Measurements from ENCODE around the gene MTERF2. TPM values are rescaled to one million over a fixed set of nuclear protein-coding genes. Genes with fewer than 3 reads are reported as not detected.
A peak's percentile ranks its signal among the peaks of the same experiment; 100 is the strongest.
"Not testable (repeated sequence)": the region's sequence is repeated elsewhere in the genome, so short reads cannot be mapped to it uniquely, and the experiment has no call there.

Gene MTERF2, protein sequence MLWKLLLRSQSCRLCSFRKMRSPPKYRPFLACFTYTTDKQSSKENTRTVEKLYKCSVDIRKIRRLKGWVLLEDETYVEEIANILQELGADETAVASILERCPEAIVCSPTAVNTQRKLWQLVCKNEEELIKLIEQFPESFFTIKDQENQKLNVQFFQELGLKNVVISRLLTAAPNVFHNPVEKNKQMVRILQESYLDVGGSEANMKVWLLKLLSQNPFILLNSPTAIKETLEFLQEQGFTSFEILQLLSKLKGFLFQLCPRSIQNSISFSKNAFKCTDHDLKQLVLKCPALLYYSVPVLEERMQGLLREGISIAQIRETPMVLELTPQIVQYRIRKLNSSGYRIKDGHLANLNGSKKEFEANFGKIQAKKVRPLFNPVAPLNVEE
- total RNA-seq, result 1 to 10 TPM; 5.6 to 5.7 TPM

DNA sequence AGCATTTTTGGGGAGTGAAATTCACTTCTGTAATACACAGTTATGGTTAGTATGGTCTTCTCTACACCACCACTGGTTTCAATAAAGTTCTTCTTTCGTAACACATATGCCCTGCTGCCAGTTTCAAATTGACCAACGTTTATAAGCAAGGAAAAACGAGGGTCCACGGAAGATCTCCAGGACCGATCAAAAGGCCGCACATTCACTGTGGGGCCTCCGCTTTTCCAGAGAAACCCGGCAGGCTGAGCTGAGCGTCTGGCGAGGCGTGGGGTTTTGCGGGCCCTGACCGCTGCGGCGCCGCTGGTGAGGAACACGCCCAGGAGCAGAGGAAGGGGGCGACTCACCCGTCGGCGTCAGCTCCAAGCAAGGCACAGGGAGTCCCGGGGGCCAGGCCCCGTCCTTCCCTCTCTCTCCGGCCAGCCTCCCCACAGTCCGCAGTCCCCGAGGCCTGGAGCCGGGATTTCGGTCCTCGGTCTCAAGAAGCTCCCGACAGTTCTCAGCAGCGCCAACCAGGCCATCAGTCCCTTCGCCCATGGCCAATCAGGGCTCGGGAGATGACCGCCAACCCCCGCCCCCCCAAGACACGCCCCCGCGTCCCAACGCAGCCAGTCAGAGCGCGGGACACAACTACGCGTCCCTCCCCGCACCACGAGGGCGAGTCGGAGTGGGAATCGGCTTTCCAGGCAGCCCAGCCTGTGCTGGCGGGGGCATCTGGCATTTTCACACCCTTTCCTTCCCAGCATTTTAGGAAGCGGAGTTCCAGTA, at the start of gene MTERF2:
Gene MTERF2 (minus strand): TSS at position 522 of the 765 bp plus-strand sequence. CDS start 8,432 bp downstream, outside the sequence.
- peak within 1 kb of the TSS; percentile 88 for H3K4me3 Mint-ChIP-seq
- H3K4me1 Mint-ChIP-seq (ENCODE audit: low read depth), result peaks cover 39% of the 10 kb centered on the region
- H3K36me3 Mint-ChIP-seq, result peaks cover 20% of the 10 kb centered on the region
- ChIA-PET CTCF (no interaction called here), POLR2A (interaction anchor here (1.0 to 1.4 kb wide), 2 partner anchors 31 to 41 kb away, joined by 4 to 10 read pairs; partner anchors contain the start of gene TMEM263)
- H3K9me3 Mint-ChIP-seq, result peaks cover 5% of the 10 kb centered on the region
- peak within 1 kb of the TSS; percentile 70 for H3K27ac Mint-ChIP-seq
- peak; percentile 90 for DNase-seq
- no peaks in the 10 kb centered on the region for H3K27me3 Mint-ChIP-seq
- intact Hi-C loops (cut with micrococcal nuclease), result loop anchor here (1.0 to 5.0 kb wide), 4 partner anchors 31 to 630 kb away; partner anchors contain the start of genes CRY1 and POLR3B

DNA sequence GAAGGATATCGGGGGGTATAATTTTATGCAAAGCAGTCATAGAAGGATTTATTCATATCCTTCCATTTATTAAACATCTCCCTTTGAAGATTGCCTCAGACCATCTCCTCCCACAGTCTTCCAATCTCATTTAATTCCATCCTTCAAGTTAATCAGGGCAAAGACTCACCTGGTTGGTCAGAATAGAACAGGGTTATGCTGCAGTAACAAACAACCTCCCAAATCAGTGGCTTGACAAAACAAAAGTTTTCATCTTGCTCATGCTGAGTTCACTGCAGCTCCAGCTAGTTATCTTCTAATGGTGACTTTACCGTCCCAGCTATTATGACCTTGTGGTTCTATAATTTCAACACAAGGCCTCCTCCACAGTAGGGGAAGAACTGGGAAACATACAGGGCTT, 48.8 kb upstream of the MTERF2 start:
- peaks cover 30% of the 10 kb centered on the region for H3K4me1 Mint-ChIP-seq (ENCODE audit: low read depth)
- intact Hi-C loops (cut with micrococcal nuclease), result no loop called here

DNA sequence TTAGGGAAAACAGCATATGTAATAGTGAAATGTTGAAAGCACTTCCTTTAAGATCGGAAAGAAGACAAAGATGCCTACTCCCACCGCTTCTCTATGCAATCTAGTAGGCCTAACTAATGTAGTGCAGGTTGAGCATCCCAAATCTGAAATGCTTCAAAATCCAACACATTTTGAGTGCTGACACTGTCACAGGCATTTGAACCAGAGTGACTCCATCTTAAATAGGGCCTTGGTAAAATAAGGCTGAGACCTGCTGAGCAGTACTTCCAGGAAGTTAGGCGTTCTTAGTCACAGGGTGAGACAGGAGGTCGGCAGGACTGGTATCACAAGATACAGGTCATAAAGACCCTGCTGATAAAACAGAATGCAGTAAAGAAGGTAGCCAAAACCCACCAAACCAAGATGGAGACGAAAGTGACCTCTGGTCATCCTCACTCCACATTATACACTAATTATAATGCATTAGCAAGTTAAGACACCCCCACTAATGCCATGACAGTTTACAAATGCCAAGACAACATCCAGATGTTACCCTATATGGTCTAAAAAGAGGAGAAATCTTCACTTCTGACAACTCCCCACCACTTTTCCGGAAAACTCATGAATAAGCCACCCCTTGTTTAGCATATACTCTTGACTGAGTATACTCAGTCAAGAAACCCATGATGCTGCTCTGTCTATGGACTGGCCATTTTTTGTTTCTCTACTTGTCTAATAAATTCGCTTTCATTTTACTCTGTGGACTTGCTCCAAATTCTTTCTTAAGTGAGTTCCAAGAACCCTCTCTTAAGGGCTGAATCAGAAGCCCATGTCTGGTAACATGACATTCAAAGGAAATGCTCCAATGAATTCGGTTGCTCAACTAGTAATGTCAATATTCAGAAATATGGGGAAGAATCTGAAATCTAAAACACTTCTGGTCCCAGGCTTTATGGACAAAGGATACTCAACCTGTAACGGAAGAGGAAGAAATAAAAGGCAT, 47.1 kb upstream of the MTERF2 start:
- intact Hi-C loops (cut with micrococcal nuclease), result no loop called here
- POLR2A ChIA-PET, result no interaction called here
- CTCF ChIA-PET, result no interaction called here
- Mint-ChIP-seq H3K4me1 (ENCODE audit: low read depth) (peaks cover 42% of the 10 kb centered on the region), H3K4me3 (no peak overlapping the region), H3K9me3 (no peaks in the 10 kb centered on the region), H3K36me3 (peaks cover 12% of the 10 kb centered on the region), H3K27ac (no peak overlapping the region), H3K27me3 (no peaks in the 10 kb centered on the region)
- no peak for DNase-seq

More for the DNA sequence above, 48.8 kb upstream of the MTERF2 start:
- CTCF ChIA-PET, result no interaction called here
- Mint-ChIP-seq H3K27ac (no peak overlapping the region), H3K4me3 (no peak overlapping the region), H3K36me3 (peaks cover 14% of the 10 kb centered on the region), H3K9me3 (peaks cover 2% of the 10 kb centered on the region), H3K27me3 (no peaks in the 10 kb centered on the region)
- no peak for DNase-seq
- POLR2A ChIA-PET, result no interaction called here

DNA sequence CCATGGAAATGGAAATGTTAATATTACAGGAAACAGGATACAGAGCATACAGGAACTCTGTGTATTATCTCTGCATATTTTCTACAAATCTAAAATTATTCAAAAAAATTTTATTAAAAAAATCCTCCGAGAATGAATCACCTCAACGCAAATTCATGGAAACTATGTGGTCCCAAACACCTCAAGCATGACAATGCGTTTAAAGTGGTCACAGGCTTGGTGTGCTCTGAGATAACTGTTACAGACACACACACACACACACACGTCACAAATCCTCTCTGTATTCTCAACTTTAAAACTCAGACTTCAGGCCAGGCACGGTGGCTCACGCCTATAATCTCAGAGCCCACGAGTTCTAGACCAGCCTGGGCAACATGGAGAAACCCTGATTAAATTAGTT, 45.3 kb upstream of the MTERF2 start:
- no peaks in the 10 kb centered on the region for H3K27me3 Mint-ChIP-seq
- intact Hi-C loops (cut with micrococcal nuclease), result no loop called here
- CTCF ChIA-PET, result no interaction called here
- H3K4me1 Mint-ChIP-seq (ENCODE audit: low read depth), result peaks cover 52% of the 10 kb centered on the region
- POLR2A ChIA-PET, result no interaction called here
- no peak overlapping the region for H3K4me3 Mint-ChIP-seq
- no peaks in the 10 kb centered on the region for H3K9me3 Mint-ChIP-seq
- H3K27ac Mint-ChIP-seq, result no peak overlapping the region
- peaks cover 12% of the 10 kb centered on the region for H3K36me3 Mint-ChIP-seq
- no peak for DNase-seq

DNA sequence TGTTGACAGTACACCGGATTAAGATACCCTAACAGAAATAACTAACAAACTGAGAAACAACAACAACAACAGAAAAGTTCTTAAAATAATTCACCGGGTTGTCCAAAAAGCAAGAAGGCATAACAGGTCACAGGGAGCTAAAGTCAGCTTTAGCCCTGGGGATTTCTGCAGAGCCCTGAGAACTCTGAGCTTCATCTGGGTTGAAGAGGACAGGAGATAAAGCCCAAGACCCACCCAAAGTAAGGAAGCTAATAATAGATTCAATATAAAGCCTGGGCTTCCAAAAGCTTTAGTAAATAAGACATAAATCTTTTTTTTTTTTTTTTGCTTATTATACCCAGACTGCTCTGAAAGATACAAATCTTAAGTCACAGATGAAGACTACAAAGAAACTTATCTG, 44.1 kb upstream of the MTERF2 start:
- DNase-seq, result no peak
- POLR2A ChIA-PET, result no interaction called here
- Mint-ChIP-seq H3K9me3 (no peaks in the 10 kb centered on the region), H3K27ac (no peak overlapping the region), H3K36me3 (peaks cover 4% of the 10 kb centered on the region), H3K4me3 (no peak overlapping the region), H3K4me1 (ENCODE audit: low read depth) (peaks cover 60% of the 10 kb centered on the region), H3K27me3 (no peaks in the 10 kb centered on the region)
- CTCF ChIA-PET, result interaction anchor here (0.6 to 0.7 kb wide), 2 partner anchors 76 to 390 kb away, joined by 3 read pairs; partner anchors contain the start of gene TMEM263
- intact Hi-C loops (cut with micrococcal nuclease), result no loop called here

DNA sequence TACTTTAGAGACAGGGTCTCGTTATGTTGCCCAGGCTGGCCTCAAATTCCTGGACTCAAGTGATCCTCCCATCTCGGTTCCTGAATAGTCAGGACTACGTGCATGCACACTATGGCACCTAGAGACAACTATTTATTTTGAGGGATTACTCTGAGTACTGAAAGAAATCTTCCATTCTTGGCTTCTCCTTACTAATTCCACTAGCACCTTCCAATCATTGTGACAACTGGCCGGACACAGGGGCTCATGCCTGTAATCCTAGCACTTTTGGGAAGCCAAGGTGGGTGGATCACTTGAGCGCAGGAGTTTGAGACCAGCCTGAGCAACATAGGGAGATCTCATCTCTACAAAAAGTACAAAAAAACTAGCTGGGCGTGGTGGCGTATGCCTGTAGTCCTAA, 42.1 kb upstream of the MTERF2 start:
- intact Hi-C loops (cut with micrococcal nuclease), result loop anchor here (5.0 kb wide), 1 partner anchor 42 kb away; the partner anchor contains the start of gene MTERF2
- no peaks in the 10 kb centered on the region for H3K9me3 Mint-ChIP-seq
- no peaks in the 10 kb centered on the region for H3K27me3 Mint-ChIP-seq
- DNase-seq, result no peak
- POLR2A ChIA-PET, result interaction anchor here (1.0 kb wide), 1 partner anchor 45 kb away, joined by 3 read pairs; no protein-coding TSS in a partner anchor
- CTCF ChIA-PET, result no interaction called here
- H3K4me1 Mint-ChIP-seq (ENCODE audit: low read depth), result peaks cover 63% of the 10 kb centered on the region
- H3K27ac Mint-ChIP-seq, result peak overlapping the region; percentile 51
- no peaks in the 10 kb centered on the region for H3K36me3 Mint-ChIP-seq
- H3K4me3 Mint-ChIP-seq, result no peak overlapping the region

DNA sequence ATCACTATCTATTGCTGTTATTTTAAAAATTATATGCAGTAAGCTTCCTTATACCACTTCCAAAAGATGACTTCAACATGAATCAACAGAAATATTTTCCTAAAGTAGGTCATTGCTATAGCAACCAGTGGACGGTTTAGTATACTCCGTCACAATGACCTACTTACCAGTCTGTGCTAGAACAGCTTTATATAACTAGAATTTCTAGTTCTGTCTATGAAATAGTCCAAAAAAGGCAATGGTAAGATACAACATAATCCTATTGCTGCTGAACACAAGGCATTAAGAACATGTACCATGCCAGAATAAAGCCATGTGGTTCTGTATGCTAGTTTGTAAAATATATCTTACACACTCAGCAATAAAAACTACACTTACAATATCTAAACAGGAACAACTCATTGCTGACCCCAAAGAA, 40.7 kb upstream of the MTERF2 start:
- Mint-ChIP-seq H3K27ac (peak overlapping the region; percentile 89), H3K4me1 (ENCODE audit: low read depth) (peaks cover 67% of the 10 kb centered on the region), H3K4me3 (peak overlapping the region; percentile 3), H3K9me3 (no peaks in the 10 kb centered on the region), H3K36me3 (no peaks in the 10 kb centered on the region), H3K27me3 (no peaks in the 10 kb centered on the region)
- POLR2A ChIA-PET, result interaction anchor here (0.7 kb wide), 1 partner anchor 41 kb away, joined by 4 read pairs; the partner anchor contains the start of gene MTERF2
- CTCF ChIA-PET, result interaction anchor here (0.9 kb wide), 1 partner anchor 78 kb away, joined by 3 read pairs; no protein-coding TSS in a partner anchor
- intact Hi-C loops (cut with micrococcal nuclease), result loop anchor here (1.0 to 5.0 kb wide), 3 partner anchors 40 to 71 kb away; partner anchors contain the start of gene MTERF2
- DNase-seq, result no peak

DNA sequence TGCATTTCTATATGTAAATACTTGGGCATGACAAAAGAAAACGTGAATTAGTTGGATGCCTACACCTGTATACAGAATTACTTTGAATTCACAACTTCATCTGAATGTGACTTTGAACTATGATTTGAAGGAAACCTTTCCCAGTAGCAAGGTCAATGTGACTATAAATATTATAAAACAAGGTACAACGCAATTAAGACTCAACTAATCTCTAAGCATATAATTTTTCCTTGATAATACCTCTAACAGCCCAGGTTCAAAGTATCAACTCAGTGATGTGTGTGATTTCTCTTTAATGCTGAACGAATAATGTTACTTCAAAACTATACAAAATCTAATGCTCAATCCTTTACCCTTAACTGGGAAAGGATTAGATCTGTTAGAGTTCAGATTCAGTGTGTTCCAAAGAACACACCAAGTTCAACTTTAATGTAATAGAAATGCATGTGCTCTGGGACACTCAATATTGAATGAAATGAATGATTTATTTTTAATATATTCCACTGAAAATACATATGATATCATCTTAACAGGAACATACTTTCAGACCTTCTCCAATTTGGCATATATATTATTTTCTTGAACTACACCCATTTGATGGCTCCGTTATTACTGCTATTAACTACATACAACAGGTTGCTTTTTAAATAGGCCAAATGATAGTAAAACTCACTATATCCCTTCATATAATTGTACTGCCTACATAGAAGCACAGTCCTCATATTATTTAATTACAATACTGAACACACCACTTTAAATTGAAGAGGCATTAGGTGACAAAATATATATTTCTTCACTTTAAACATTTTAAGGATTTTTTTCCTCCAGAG, 40.1 kb upstream of the MTERF2 start:
- intact Hi-C loops (cut with micrococcal nuclease), result loop anchor here (1.0 to 5.0 kb wide), 3 partner anchors 40 to 70 kb away; partner anchors contain the start of gene MTERF2
- Mint-ChIP-seq H3K4me3 (no peak overlapping the region), H3K27me3 (no peaks in the 10 kb centered on the region), H3K36me3 (no peaks in the 10 kb centered on the region), H3K9me3 (no peaks in the 10 kb centered on the region), H3K4me1 (ENCODE audit: low read depth) (peaks cover 63% of the 10 kb centered on the region), H3K27ac (peak overlapping the region; percentile 89)
- DNase-seq, result no peak
- POLR2A ChIA-PET, result interaction anchor here (0.7 kb wide), 1 partner anchor 40 kb away, joined by 4 read pairs; the partner anchor contains the start of gene MTERF2
- CTCF ChIA-PET, result interaction anchor here (0.9 kb wide), 1 partner anchor 79 kb away, joined by 3 read pairs; no protein-coding TSS in a partner anchor

DNA sequence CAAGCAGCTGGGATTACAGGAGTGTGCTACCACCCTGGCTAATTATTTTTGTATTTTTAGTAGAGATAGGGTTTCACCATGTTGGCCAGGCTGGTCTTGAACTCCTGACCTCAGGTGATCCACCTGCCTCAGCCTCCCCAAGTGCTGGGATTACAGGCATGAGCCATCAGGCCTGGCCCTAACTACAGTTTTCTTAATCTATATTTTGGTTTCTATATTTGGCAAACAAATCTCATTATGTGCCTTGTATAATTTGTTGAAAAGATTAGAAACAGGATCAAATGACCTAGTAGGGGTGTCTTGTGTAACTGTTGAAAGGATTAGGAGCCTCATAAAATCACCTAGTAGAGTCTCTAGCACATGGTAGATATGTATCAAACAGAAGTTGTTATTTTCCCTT, 39.4 kb upstream of the MTERF2 start:
- H3K27me3 Mint-ChIP-seq, DNase-seq, H3K36me3 Mint-ChIP-seq, H3K4me3 Mint-ChIP-seq, H3K9me3 Mint-ChIP-seq, CTCF ChIA-PET: not testable (repeated sequence)
- H3K4me1 Mint-ChIP-seq (ENCODE audit: low read depth), result peaks cover 58% of the 10 kb centered on the region
- intact Hi-C loops (cut with micrococcal nuclease), result loop anchor here (2.0 to 5.0 kb wide), 2 partner anchors 39 to 70 kb away; partner anchors contain the start of gene MTERF2
- peak overlapping the region; percentile 89 for H3K27ac Mint-ChIP-seq
- POLR2A ChIA-PET, result interaction anchor here (0.6 kb wide), 1 partner anchor 668 kb away, joined by 3 read pairs; no protein-coding TSS in a partner anchor

DNA sequence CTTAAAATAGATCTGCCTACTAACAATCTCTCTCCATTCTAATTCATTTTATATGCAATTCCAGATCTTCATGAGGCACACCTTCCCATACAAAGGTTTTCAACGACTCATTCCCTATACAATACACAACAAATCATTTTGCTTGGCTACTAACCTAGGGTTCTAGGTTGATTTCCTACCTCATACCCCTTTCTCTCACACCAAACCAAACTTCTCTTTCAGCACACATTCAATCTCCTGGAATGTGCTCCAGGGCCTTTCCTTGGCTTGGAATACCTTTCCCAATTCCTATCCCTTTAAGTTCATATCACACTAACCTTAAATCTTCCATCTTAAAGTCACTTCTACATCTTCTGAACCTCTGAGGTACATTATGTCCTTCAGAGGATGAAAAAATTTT, 38.7 kb upstream of the MTERF2 start:
- H3K36me3 Mint-ChIP-seq, result peaks cover 6% of the 10 kb centered on the region
- intact Hi-C loops (cut with micrococcal nuclease), result loop anchor here (2.0 to 5.0 kb wide), 2 partner anchors 38 to 69 kb away; partner anchors contain the start of gene MTERF2
- peaks cover 53% of the 10 kb centered on the region for H3K4me1 Mint-ChIP-seq (ENCODE audit: low read depth)
- H3K9me3 Mint-ChIP-seq, result no peaks in the 10 kb centered on the region
- DNase-seq, result no peak
- CTCF ChIA-PET, result no interaction called here
- POLR2A ChIA-PET, result interaction anchor here (0.6 kb wide), 1 partner anchor 668 kb away, joined by 3 read pairs; no protein-coding TSS in a partner anchor
- no peak overlapping the region for H3K4me3 Mint-ChIP-seq
- H3K27ac Mint-ChIP-seq, result peak overlapping the region; percentile 31
- no peaks in the 10 kb centered on the region for H3K27me3 Mint-ChIP-seq

Data from activated CD4-positive, alpha-beta memory T cell treated with anti-CD3 and anti-CD28 coated beads for 36 hours (primary cell).